IMR-90 (cell line): ENCODE data around the gene FGD3. TPM values are rescaled to one million over a fixed set of nuclear protein-coding genes. Genes with fewer than 3 reads are reported as not detected.

ENCODE experiments used
- ATAC-seq: fragments of 200-7000 bp; cut with Tn5 transposase; 2 replicates; pipeline ENCODE4 v1.9.1; 2020; ENCODE audit warnings: low read depth, mild to moderate bottlenecking, moderate library complexity
- BruUV-seq: library from RNA; stranded (reverse); fragments of 400-500 nt; replicated peaks from 2 replicates; lab custom pipeline; 2021; lab: Mats Ljungman, UMichigan
- CTCF ChIA-PET: fragments of 300-600 bp; formaldehyde crosslinking; extraction: SDS; loops from one replicate; lab custom pipeline; 2021; ENCODE audit warnings: antibody characterized with exemption; lab: Yijun Ruan, JAX
- POLR2A ChIA-PET: fragments of 300-600 bp; sonication (Branson Sonifier 250); formaldehyde crosslinking; loops from one replicate; lab custom pipeline; 2022; ENCODE audit warnings: antibody characterized with exemption; ENCODE audit not compliant: unreplicated experiment; lab: Charles Lee
- DNase-seq: peaks from one replicate; pipeline ENCODE4 v3.0.0; 2013
- H2AFZ ChIP-seq: replicated peaks from 2 replicates; pipeline ENCODE3; 2013; ENCODE audit warnings: low read length, mild to moderate bottlenecking; ENCODE audit not compliant: poor library complexity
- H2AK5ac ChIP-seq: 2 replicates; pipeline ENCODE4 v1.6.1; 2013; ENCODE audit warnings: low read depth, low read length, inconsistent platforms
- H2AK9ac ChIP-seq: replicated peaks from 2 replicates; pipeline ENCODE3; 2013; ENCODE audit warnings: mild to moderate bottlenecking, low read depth, low read length, moderate library complexity; ENCODE audit not compliant: poor library complexity
- H2BK120ac ChIP-seq: 2 replicates; pipeline ENCODE4 v1.6.1; 2013; ENCODE audit warnings: low read depth, low read length, inconsistent platforms
- H2BK15ac ChIP-seq: 3 replicates; pipeline ENCODE4 v1.6.1; 2013; ENCODE audit warnings: low read depth, low read length, inconsistent platforms
- H2BK20ac ChIP-seq: 2 replicates; pipeline ENCODE4 v1.6.1; 2013; ENCODE audit warnings: low read depth, mild to moderate bottlenecking, inconsistent platforms, low read length, moderate library complexity
- H2BK5ac ChIP-seq: 2 replicates; pipeline ENCODE4 v1.6.1; 2013; ENCODE audit warnings: mild to moderate bottlenecking, low read depth, low read length, inconsistent platforms; ENCODE audit not compliant: poor library complexity, severe bottlenecking
- H3K14ac ChIP-seq: replicated peaks from 2 replicates; pipeline ENCODE4 v1.6.1; 2013; ENCODE audit warnings: low read depth, low read length, inconsistent platforms
- H3K18ac ChIP-seq: 2 replicates; pipeline ENCODE4 v1.6.1; 2013; ENCODE audit warnings: low read depth, low read length, control low read depth
- H3K23ac ChIP-seq: 2 replicates; pipeline ENCODE4 v1.6.1; 2013; ENCODE audit warnings: low read depth, low read length, inconsistent platforms
- H3K27ac ChIP-seq: 2 replicates; pipeline ENCODE4 v1.5.1; 2013; ENCODE audit warnings: mild to moderate bottlenecking, control low read depth, low read length; ENCODE audit not compliant: insufficient read depth
- H3K27me3 ChIP-seq: 2 replicates; pipeline ENCODE4 v1.6.1; 2013; ENCODE audit warnings: low read length; ENCODE audit not compliant: control insufficient read depth, insufficient read depth
- H3K36me3 ChIP-seq: 2 replicates; pipeline ENCODE4 v1.6.1; 2013; ENCODE audit warnings: low read length, mixed read lengths; ENCODE audit not compliant: control insufficient read depth, insufficient read depth
- H3K4ac ChIP-seq: 2 replicates; pipeline ENCODE4 v1.6.1; 2013; ENCODE audit warnings: low read depth, low read length, inconsistent platforms
- H3K4me1 ChIP-seq: 2 replicates; pipeline ENCODE4 v1.6.1; 2013; ENCODE audit warnings: low read length, mixed read lengths; ENCODE audit not compliant: control insufficient read depth, insufficient read depth
- H3K4me2 ChIP-seq: 2 replicates; pipeline ENCODE4 v1.6.1; 2013; ENCODE audit warnings: low read depth, mild to moderate bottlenecking, control low read depth, low read length, moderate library complexity
- H3K4me3 ChIP-seq: 2 replicates; pipeline ENCODE4 v1.5.1; 2013; ENCODE audit warnings: low read depth, mild to moderate bottlenecking, control low read depth, low read length, moderate library complexity; ENCODE audit not compliant: insufficient read depth
- H3K56ac ChIP-seq: 2 replicates; pipeline ENCODE4 v1.6.1; 2013; ENCODE audit warnings: low read length, inconsistent platforms; ENCODE audit not compliant: insufficient read depth; ENCODE audit errors: extremely low read depth
- H3K79me1 ChIP-seq, 2 experiments: 2 replicates each; pipeline ENCODE4 v1.6.1; 2013; ENCODE audit warnings: low read length in 2 of 2, inconsistent platforms in 1 of 2, low read depth in 1 of 2
- H3K9ac ChIP-seq: 2 replicates; pipeline ENCODE4 v1.6.1; 2013; ENCODE audit warnings: low read depth, low read length, control low read depth
- H3K9me1 ChIP-seq: 2 replicates; pipeline ENCODE4 v1.6.1; 2013; ENCODE audit warnings: low read length, inconsistent platforms; ENCODE audit not compliant: insufficient read depth
- H3K9me3 ChIP-seq: 2 replicates; pipeline ENCODE4 v1.6.1; 2013; ENCODE audit warnings: low read length; ENCODE audit not compliant: control insufficient read depth, insufficient read depth
- H4K20me1 ChIP-seq: 2 replicates; pipeline ENCODE4 v1.6.1; 2013; ENCODE audit warnings: low read length, inconsistent platforms; ENCODE audit not compliant: insufficient read depth
- H4K5ac ChIP-seq: 2 replicates; pipeline ENCODE4 v1.6.1; 2013; ENCODE audit warnings: mild to moderate bottlenecking, low read depth, low read length, control low read depth
- H4K8ac ChIP-seq, 2 experiments: 2 replicates each; pipeline ENCODE4 v1.6.1; 2013; ENCODE audit warnings: low read depth in 2 of 2, low read length in 2 of 2, control low read depth in 1 of 2, inconsistent platforms in 1 of 2
- H4K91ac ChIP-seq: 2 replicates; pipeline ENCODE4 v1.6.1; 2013; ENCODE audit warnings: low read depth, low read length, inconsistent platforms; ENCODE audit not compliant: insufficient read depth
- ELK1 ChIP-seq: fragments of 150-350 bp; IDR thresholded peaks from 2 replicates; pipeline ENCODE4 v1.6.1; 2016; ENCODE audit warnings: low read depth, mild to moderate bottlenecking, low read length, moderate library complexity, borderline replicate concordance
- WGBS, 2 experiments: methylation state at CpG; one replicate each; pipeline versions ENCODE4 v1.1.5 to v1.1.7; 2013; ENCODE audit warnings: missing lambda C conversion rate in 2 of 2; ENCODE audit not compliant: insufficient read length in 1 of 2; ENCODE audit errors: extremely low coverage in 2 of 2; 5-methylcytosine and 5-hydroxymethylcytosine counted together
- dilution Hi-C: fragments of 300-500 bp; cut with HindIII; formaldehyde crosslinking; loops from one replicate; pipeline ENCODE4 v1.14.3; 2018; ENCODE audit warnings: low sequenced_read_pairs; ENCODE audit not compliant: unreplicated experiment
- in situ Hi-C: fragments of 300-500 bp; cut with MboI; formaldehyde crosslinking; loops from 3 replicates; pipeline ENCODE4 v1.14.3; 2019; ENCODE audit warnings: low sequenced_read_pairs, inconsistent platforms, mixed read lengths
- intact Hi-C: fragments of 100-400 bp; cut with micrococcal nuclease; formaldehyde crosslinking; loops from 2 replicates; pipeline ENCODE4 v1.10.0; 2022
- polyA plus RNA-seq, 3 experiments: library from polyadenylated mRNA; depleted of rRNA; stranded (reverse); fragments of >200 nt; gene quantifications; 2 replicates each; pipeline ENCODE4 v1.2.3, GENCODE V29; 2012; ENCODE audit warnings: low replicate concordance in 1 of 3
- total RNA-seq: library from RNA; depleted of rRNA; stranded (reverse); fragments of >200 nt; gene quantifications from 2 replicates; pipeline ENCODE4 v1.2.3, GENCODE V29; 2012

Gene FGD3
- total and polyA plus RNA-seq, 2 of the 4 experiments (the other 2 are of a cell fraction), result not detected

- Histone ChIP-seq H2BK20ac (no peak overlapping the region), H3K4me1 (no peaks in the 10 kb centered on the region), H4K5ac (no peak overlapping the region), H3K27ac (no peak overlapping the region), H4K8ac (no peak overlapping the region), H4K91ac (no peak overlapping the region), H4K20me1 (no peaks in the 10 kb centered on the region), H2BK15ac (no peak overlapping the region), H3K4me2 (no peak overlapping the region), H3K27me3 (peaks cover 25% of the 10 kb centered on the region), H3K36me3 (no peaks in the 10 kb centered on the region), H3K23ac (no peak overlapping the region), H2BK120ac (no peak overlapping the region), H3K4ac (no peak overlapping the region), H3K9me1 (no peaks in the 10 kb centered on the region), H3K9me3 (peaks cover 3% of the 10 kb centered on the region), H3K14ac (no peak overlapping the region), H3K4me3 (no peak overlapping the region), H2BK5ac (no peak overlapping the region), H2AK9ac (no peak overlapping the region), H3K18ac (no peak overlapping the region), H3K56ac (no peak overlapping the region), H3K9ac (no peak overlapping the region), H2AK5ac (no peak overlapping the region), H2AFZ (no peak overlapping the region), H3K79me1 (no peaks in the 10 kb centered on the region)
- dilution Hi-C loops, result no loop called here
- DNase-seq (no peak), ATAC-seq (no peak)
- POLR2A ChIA-PET, result no interaction called here
- CTCF ChIA-PET, result no interaction called here
- BruUV-seq, result no TSS peak
- 80% methylated on average over 2 of the region's 8 CpGs; no CpG with 5 or more reads in 1 of the 2 experiments for WGBS, 2 experiments
- intact Hi-C loops, result no loop called here
- in situ Hi-C loops, result no loop called here
- no peak for TF ChIP-seq ELK1
Observed at GRCh38 chr9:92944921-92945320, 2.4 kb upstream of the FGD3 start.
